Kidney epithelial cell (primary cell): ENCODE results near the gene PIP4K2A. TPM values are rescaled to one million over a fixed set of nuclear protein-coding genes. Genes with fewer than 3 reads are reported as not detected.
A peak's percentile ranks its signal among the peaks of the same experiment; 100 is the strongest.

Experiments used
- DNase-seq: peaks from one replicate; pipeline ENCODE4 v3.0.0-alpha.2; 2010; ENCODE audit warnings: low read depth
- H3K27me3 ChIP-seq: 2 replicates; pipeline ENCODE4 v1.6.0; 2011; ENCODE audit warnings: low read length; ENCODE audit not compliant: control insufficient read depth, insufficient read depth
- H3K36me3 ChIP-seq: 2 replicates; pipeline ENCODE4 v1.5.1; 2011; ENCODE audit warnings: low read length; ENCODE audit not compliant: control insufficient read depth, insufficient read depth
- H3K4me3 ChIP-seq: 2 replicates; pipeline ENCODE4 v1.5.1; 2011; ENCODE audit warnings: low read depth, mild to moderate bottlenecking, control low read depth, low read length
- CTCF ChIP-seq: IDR thresholded peaks from 2 replicates; pipeline ENCODE4 v1.5.1; 2011; ENCODE audit warnings: mild to moderate bottlenecking, moderate library complexity, low read length, control low read depth, inconsistent platforms; ENCODE audit not compliant: insufficient read depth, poor library complexity, severe bottlenecking
- total RNA-seq: library from RNA; depleted of rRNA; stranded (reverse); fragments of >200 nt; gene quantifications from 2 replicates; pipeline ENCODE4 v1.2.3, GENCODE V29; 2015

The PIP4K2A gene
- total RNA-seq, 1 donor from 2014 or later = 23.6 TPM

GRCh38 chr10:22580711-22581110, 133.7 kb downstream of the PIP4K2A start:
- no peaks in the 10 kb centered on the region for H3K36me3 ChIP-seq
- DNase-seq = no peak
- TF ChIP-seq CTCF = no peak
- H3K4me3 ChIP-seq = no peak overlapping the region
- H3K27me3 ChIP-seq = no peaks in the 10 kb centered on the region

GRCh38 chr10:22579826-22580225, 134.6 kb downstream of the PIP4K2A start:
- Histone ChIP-seq H3K36me3 (no peaks in the 10 kb centered on the region), H3K4me3 (no peak overlapping the region), H3K27me3 (no peaks in the 10 kb centered on the region)
- TF ChIP-seq CTCF = no peak
- no peak for DNase-seq

- DNase-seq = no peak
- TF ChIP-seq CTCF = peak; percentile 34
- no peaks in the 10 kb centered on the region for H3K36me3 ChIP-seq
- no peaks in the 10 kb centered on the region for H3K27me3 ChIP-seq
- no peak overlapping the region for H3K4me3 ChIP-seq
Observed at GRCh38 chr10:22573820-22574569, 140.4 kb downstream of the PIP4K2A start.

GRCh38 chr10:22570733-22571430, 143.5 kb downstream of the PIP4K2A start:
- DNase-seq = no peak
- no peaks in the 10 kb centered on the region for H3K36me3 ChIP-seq
- no peak for TF ChIP-seq CTCF

GRCh38 chr10:22570234-22570633, 144.1 kb downstream of the PIP4K2A start:
- Histone ChIP-seq H3K36me3 (no peaks in the 10 kb centered on the region), H3K4me3 (no peak overlapping the region), H3K27me3 (no peaks in the 10 kb centered on the region)
- no peak for DNase-seq
- TF ChIP-seq CTCF = no peak

More at GRCh38 chr10:22570733-22571430, 143.5 kb downstream of the PIP4K2A start:
- Histone ChIP-seq H3K4me3 (no peak overlapping the region), H3K27me3 (no peaks in the 10 kb centered on the region)
